Upper lobe of left lung (tissue), 4 donors: Measurements from ENCODE around the gene RHOV.

Experiments used
- POLR2A ChIP-seq, 4 donors: fragments of 450-650 bp; IDR thresholded peaks; one replicate each; pipeline ENCODE4 v1.5.1; 2016 to 2017; ENCODE audit warnings: antibody characterized with exemption in 4 of 4, mild to moderate bottlenecking in 2 of 4
- POLR2AphosphoS5 ChIP-seq, 2 donors: sonication (generic); formaldehyde crosslinking; IDR thresholded peaks; one replicate each; pipeline ENCODE4 v1.5.1; 2017; ENCODE audit warnings: antibody characterized with exemption in 2 of 2
- TF ChIP-seq, protein P1 (sequence below), 6 experiments: fragments of 450-650 bp in 4 of 6; fragments of 200-600 bp in 2 of 6; sonication (generic) in 2 of 6; IDR thresholded peaks; one replicate each; pipeline ENCODE4 v1.5.1; 2016 to 2019; ENCODE audit warnings: antibody characterized with exemption in 6 of 6

DNA sequence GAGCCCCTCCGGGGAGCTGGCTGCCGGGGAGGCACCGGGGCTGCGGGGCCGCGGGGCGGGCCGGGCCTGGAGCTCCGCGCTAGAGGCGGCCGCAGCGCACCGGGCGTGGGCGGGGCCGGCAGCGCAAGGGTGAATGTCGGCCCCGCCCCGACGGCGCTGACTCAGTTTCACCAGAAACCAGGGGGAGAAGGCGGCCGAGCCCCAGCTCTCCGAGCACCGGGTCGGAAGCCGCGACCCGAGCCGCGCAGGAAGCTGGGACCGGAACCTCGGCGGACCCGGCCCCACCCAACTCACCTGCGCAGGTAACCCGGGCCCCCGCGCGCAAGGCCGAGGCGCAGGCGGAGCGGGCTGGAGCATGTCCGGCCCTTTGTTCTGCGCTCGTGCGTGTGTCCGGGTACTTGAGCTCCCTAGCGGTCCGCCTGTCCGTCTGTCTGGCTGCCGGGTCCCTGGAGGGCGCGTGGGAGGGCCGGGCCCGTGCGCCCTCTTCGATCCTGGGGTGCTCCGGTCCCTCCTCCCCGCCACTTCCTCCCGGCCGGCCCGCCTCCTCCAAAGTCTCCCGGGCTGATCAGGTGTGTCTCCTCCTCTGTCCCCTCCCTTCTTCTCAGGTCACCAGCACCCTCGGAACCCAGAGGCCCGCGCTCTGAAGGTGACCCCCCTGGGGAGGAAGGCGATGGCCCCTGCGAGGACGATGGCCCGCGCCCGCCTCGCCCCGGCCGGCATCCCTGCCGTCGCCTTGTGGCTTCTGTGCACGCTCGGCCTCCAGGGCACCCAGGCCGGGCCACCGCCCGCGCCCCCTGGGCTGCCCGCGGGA, 29.9 kb downstream of the RHOV start, which contains the start of gene SPINT1:
- TF ChIP-seq, protein P1, sequence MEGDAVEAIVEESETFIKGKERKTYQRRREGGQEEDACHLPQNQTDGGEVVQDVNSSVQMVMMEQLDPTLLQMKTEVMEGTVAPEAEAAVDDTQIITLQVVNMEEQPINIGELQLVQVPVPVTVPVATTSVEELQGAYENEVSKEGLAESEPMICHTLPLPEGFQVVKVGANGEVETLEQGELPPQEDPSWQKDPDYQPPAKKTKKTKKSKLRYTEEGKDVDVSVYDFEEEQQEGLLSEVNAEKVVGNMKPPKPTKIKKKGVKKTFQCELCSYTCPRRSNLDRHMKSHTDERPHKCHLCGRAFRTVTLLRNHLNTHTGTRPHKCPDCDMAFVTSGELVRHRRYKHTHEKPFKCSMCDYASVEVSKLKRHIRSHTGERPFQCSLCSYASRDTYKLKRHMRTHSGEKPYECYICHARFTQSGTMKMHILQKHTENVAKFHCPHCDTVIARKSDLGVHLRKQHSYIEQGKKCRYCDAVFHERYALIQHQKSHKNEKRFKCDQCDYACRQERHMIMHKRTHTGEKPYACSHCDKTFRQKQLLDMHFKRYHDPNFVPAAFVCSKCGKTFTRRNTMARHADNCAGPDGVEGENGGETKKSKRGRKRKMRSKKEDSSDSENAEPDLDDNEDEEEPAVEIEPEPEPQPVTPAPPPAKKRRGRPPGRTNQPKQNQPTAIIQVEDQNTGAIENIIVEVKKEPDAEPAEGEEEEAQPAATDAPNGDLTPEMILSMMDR (IDR thresholded peaks at IDR 0.05) = no peak
- peak in 2 of 4 donors; percentile 45 to 67 for TF ChIP-seq POLR2A (IDR thresholded peaks at IDR 0.05)
- peak in 1 of 2 donors; percentile 46 for TF ChIP-seq POLR2AphosphoS5 (IDR thresholded peaks at IDR 0.05)
